ENCODE measurements around the gene KLHL2.

KLHL2 gene

DNA sequence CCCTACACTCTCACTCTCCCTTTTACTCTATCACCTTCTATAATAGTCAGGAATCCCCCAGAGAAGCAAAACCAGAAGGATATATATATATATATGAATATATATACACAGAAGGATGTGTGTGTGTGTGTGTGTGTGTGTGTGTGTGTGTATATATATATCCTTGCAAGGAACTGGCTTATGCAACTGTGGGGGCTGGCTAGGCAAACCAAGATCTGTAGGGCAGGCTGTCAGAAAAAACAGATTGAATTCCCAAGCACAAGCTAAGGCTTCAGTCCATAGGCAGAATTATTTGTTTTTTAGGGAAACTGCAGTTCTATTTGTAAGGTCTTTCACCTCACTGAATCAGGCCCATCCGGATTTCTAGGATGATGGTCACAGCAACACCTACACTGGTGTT is 13.0 kb upstream of the KLHL2 start:
- H3K9me3 ChIP-seq (ENCODE audit: control insufficient read depth, insufficient read depth, low read depth, low read length) = no peaks in the 10 kb centered on the region
- TF ChIP-seq ZFP3 (tag by site-specific recombination; IDR thresholded peaks at IDR 0.05; ENCODE audit: low read depth) (no peak), RBAK (tag by site-specific recombination; IDR thresholded peaks at IDR 0.05) (no peak), ZNF792 (tag by site-specific recombination; IDR thresholded peaks at IDR 0.05) (no peak), ZNF76 (tag by site-specific recombination; IDR thresholded peaks at IDR 0.05; ENCODE audit: borderline replicate concordance, low read depth) (no peak), ZNF530 (tag by site-specific recombination; IDR thresholded peaks at IDR 0.05; ENCODE audit: low read depth) (no peak), GLIS1 (tag by site-specific recombination; IDR thresholded peaks at IDR 0.05) (no peak), ZNF548 (tag by site-specific recombination; IDR thresholded peaks at IDR 0.05) (no peak), ZNF157 (tag by site-specific recombination; IDR thresholded peaks at IDR 0.05) (no peak), BCL11A (tag by site-specific recombination; IDR thresholded peaks at IDR 0.05; ENCODE audit: low read depth) (no peak), ZBTB1 (tag by site-specific recombination; IDR thresholded peaks at IDR 0.05) (no peak), GLI2 (tag by site-specific recombination; IDR thresholded peaks at IDR 0.05; ENCODE audit: borderline replicate concordance, low read depth) (no peak)
- POLR2A ChIA-PET = no interaction called here
- H3K4me3 ChIP-seq (ENCODE audit: low read depth, low read length) = no peak overlapping the region
- CTCF ChIA-PET = no interaction called here
- no peaks in the 10 kb centered on the region for H3K4me1 ChIP-seq (ENCODE audit: control insufficient read depth, insufficient read depth, low read length)
- no peaks in the 10 kb centered on the region for H3K36me3 ChIP-seq (ENCODE audit: control insufficient read depth in 2 of 2, insufficient read depth in 1 of 2, low read length in 2 of 2)
- no peak overlapping the region for H3K27ac ChIP-seq (ENCODE audit: extremely low read depth, low read depth, low read length)

DNA sequence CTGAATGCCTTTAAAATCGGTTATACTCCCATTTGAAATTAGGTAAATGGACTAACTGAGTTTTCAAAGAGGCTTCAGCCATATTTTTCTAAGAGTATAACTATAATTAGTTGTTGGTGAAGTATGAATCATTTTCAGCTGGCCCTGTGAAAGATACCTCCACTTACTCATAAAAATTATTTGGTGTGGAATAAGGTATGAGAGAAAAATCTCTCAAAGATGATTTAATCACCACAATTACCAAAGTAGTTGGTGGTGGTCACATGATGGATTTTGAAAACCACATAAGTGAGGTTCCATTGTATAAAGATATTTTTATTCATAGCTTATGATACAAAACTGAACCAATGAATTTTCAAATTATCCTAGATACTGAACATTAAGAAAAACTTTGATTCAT is 9.0 kb upstream of the KLHL2 start:
- Histone ChIP-seq H3K4me1 (ENCODE audit: control insufficient read depth, insufficient read depth, low read length) (no peaks in the 10 kb centered on the region), H3K36me3 (ENCODE audit: control insufficient read depth in 2 of 2, insufficient read depth in 1 of 2, low read length in 2 of 2) (no peaks in the 10 kb centered on the region), H3K9me3 (ENCODE audit: control insufficient read depth, insufficient read depth, low read depth, low read length) (no peaks in the 10 kb centered on the region), H3K27ac (ENCODE audit: extremely low read depth, low read depth, low read length) (no peak overlapping the region), H3K4me3 (ENCODE audit: low read depth, low read length) (no peak overlapping the region)
- ChIA-PET POLR2A (no interaction called here), CTCF (no interaction called here)
- TF ChIP-seq KLF17 (tag by site-specific recombination; IDR thresholded peaks at IDR 0.05) = no peak
- TF ChIP-seq ZNF10 (tag by site-specific recombination; IDR thresholded peaks at IDR 0.05) = no peak

DNA sequence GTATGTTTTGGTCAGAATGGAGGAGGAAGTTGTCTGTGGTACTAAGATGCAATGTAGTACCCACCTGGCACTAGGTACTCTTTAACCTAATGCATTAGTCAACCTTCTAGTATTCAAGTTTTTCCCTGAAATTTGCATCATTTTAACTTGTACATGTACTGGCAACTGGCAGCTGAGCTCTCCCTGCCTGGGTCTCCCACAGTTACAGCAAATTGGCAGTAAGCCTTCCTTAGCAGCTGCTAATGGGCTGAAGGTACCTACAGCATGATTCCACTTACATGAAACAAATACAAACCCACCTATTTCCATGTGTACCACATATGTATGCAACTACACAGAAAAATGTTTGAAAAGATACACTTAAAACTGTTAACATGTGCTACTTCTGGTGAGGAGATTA is 8.1 kb upstream of the KLHL2 start:
- Histone ChIP-seq H3K36me3 (ENCODE audit: control insufficient read depth in 2 of 2, insufficient read depth in 1 of 2, low read length in 2 of 2) (no peaks in the 10 kb centered on the region), H3K4me1 (ENCODE audit: control insufficient read depth, insufficient read depth, low read length) (no peaks in the 10 kb centered on the region), H3K27ac (ENCODE audit: extremely low read depth, low read depth, low read length) (no peak overlapping the region), H3K4me3 (ENCODE audit: low read depth, low read length) (no peak overlapping the region), H3K9me3 (ENCODE audit: control insufficient read depth, insufficient read depth, low read depth, low read length) (no peaks in the 10 kb centered on the region)
- TF ChIP-seq ZNF660 (tag by site-specific recombination; IDR thresholded peaks at IDR 0.05) (no peak), ZNF560 (tag by site-specific recombination; IDR thresholded peaks at IDR 0.05; ENCODE audit: borderline replicate concordance) (no peak), ZNF449 (tag by site-specific recombination; IDR thresholded peaks at IDR 0.05) (no peak), ZNF548 (tag by site-specific recombination; IDR thresholded peaks at IDR 0.05) (no peak), ZNF626 (tag by site-specific recombination; IDR thresholded peaks at IDR 0.05) (no peak), ZNF19 (tag by site-specific recombination; IDR thresholded peaks at IDR 0.05; ENCODE audit: low read depth) (no peak), ZBTB20 (tag by site-specific recombination; IDR thresholded peaks at IDR 0.05) (no peak), ZNF692 (tag by site-specific recombination; IDR thresholded peaks at IDR 0.05) (no peak), ZNF530 (tag by site-specific recombination; IDR thresholded peaks at IDR 0.05; ENCODE audit: low read depth) (no peak), ZNF777 (tag by site-specific recombination; IDR thresholded peaks at IDR 0.05; ENCODE audit: borderline replicate concordance) (no peak), ZBTB21 (tag by site-specific recombination; IDR thresholded peaks at IDR 0.05) (no peak)
- TF ChIP-seq, protein P1, sequence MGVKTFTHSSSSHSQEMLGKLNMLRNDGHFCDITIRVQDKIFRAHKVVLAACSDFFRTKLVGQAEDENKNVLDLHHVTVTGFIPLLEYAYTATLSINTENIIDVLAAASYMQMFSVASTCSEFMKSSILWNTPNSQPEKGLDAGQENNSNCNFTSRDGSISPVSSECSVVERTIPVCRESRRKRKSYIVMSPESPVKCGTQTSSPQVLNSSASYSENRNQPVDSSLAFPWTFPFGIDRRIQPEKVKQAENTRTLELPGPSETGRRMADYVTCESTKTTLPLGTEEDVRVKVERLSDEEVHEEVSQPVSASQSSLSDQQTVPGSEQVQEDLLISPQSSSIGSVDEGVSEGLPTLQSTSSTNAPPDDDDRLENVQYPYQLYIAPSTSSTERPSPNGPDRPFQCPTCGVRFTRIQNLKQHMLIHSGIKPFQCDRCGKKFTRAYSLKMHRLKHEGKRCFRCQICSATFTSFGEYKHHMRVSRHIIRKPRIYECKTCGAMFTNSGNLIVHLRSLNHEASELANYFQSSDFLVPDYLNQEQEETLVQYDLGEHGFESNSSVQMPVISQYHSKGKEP (tag by site-specific recombination; IDR thresholded peaks at IDR 0.05) = no peak
- ChIA-PET POLR2A (no interaction called here), CTCF (no interaction called here)

Measured in HEK293 (cell line).